ENCODE data around the gene MAS1L.

The MAS1L gene

GRCh38 chr6:29496961-29497360, 9.2 kb upstream of the MAS1L start:
- WGBS, 2 donors (ENCODE audit: extremely low coverage in 2 of 2, insufficient read length in 2 of 2, insufficient replicate concordance in 1 of 2), result no CpG with 5 or more reads among the region's 4 CpGs

DNA sequence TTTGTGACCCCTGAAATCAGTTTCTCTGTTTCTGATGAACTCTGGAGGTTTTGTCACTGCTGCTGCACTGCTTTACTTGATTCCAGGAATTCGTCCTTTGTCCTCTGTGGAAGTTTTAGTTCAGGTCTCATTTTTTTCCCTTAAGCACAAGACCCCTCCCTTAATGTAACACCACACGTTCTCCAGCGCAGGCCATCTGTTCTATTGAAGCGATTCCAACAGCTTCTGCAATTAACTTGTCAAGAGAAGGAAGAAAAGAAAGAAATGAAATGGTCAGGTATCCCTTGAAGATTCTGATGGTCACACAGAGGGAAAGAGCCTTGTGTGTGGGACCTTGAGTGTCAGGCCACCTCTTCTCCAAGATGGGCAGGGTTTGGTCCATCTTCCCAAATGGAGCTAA, 7.8 kb upstream of the MAS1L start:
- no CpG with 5 or more reads among the region's 4 CpGs for WGBS, 2 donors (ENCODE audit: extremely low coverage in 2 of 2, insufficient read length in 2 of 2, insufficient replicate concordance in 1 of 2)

More at GRCh38 chr6:29496961-29497360, 9.2 kb upstream of the MAS1L start:
- H3K79me1 ChIP-seq (ENCODE audit: low read depth, low read length), result no peaks in the 10 kb centered on the region
- H2BK5ac ChIP-seq (ENCODE audit: low read length), result no peak overlapping the region
- peaks cover 0 to 8% (median 0%) of the 10 kb centered on the region in 3 experiments for H3K27me3 ChIP-seq (ENCODE audit: control insufficient read depth in 3 of 3, insufficient read depth in 3 of 3, low read depth in 1 of 3, low read length in 3 of 3)
- no peak overlapping the region for H3K14ac ChIP-seq (ENCODE audit: low read length)
- no peak overlapping the region for H3K4me3 ChIP-seq (ENCODE audit: low read length in 2 of 2)
- H3K9ac ChIP-seq (ENCODE audit: low read depth, low read length, poor library complexity), result no peak overlapping the region
- no peak overlapping the region for H4K91ac ChIP-seq (ENCODE audit: low read depth, low read length, poor library complexity)
- no peak overlapping the region for H2BK15ac ChIP-seq (ENCODE audit: low read length)
- no peak overlapping the region for H2AFZ ChIP-seq (ENCODE audit: low read length)
- no peaks in the 10 kb centered on the region for H3K9me3 ChIP-seq (replicated peaks in 1 of 2; ENCODE audit: control insufficient read depth in 2 of 2, insufficient read depth in 1 of 2, low read depth in 1 of 2, low read length in 2 of 2)
- no peaks in the 10 kb centered on the region for H3K36me3 ChIP-seq (replicated peaks in 1 of 2; ENCODE audit: control insufficient read depth in 2 of 2, insufficient read depth in 2 of 2, low read length in 2 of 2)
- no peak overlapping the region for H3K27ac ChIP-seq (replicated peaks; ENCODE audit: low read length)
- no peak overlapping the region for H3K23ac ChIP-seq (ENCODE audit: low read depth, low read length, poor library complexity)
- H2AK5ac ChIP-seq (ENCODE audit: low read depth, low read length), result no peak overlapping the region
- H2BK120ac ChIP-seq (ENCODE audit: low read depth, low read length), result no peak overlapping the region
- H2BK12ac ChIP-seq (ENCODE audit: low read length), result no peak overlapping the region
- H3K18ac ChIP-seq (ENCODE audit: low read length), result no peak overlapping the region
- DNase-seq (ENCODE audit: low spot score), result no peak
- H3K4me1 ChIP-seq (ENCODE audit: control insufficient read depth in 2 of 2, insufficient read depth in 1 of 2, low read depth in 1 of 2, low read length in 2 of 2), result no peaks in the 10 kb centered on the region
- H3K4ac ChIP-seq (ENCODE audit: low read length), result no peak overlapping the region
- H3K4me2 ChIP-seq (ENCODE audit: insufficient read depth, low read length, poor library complexity, severe bottlenecking), result no peak overlapping the region
- H4K8ac ChIP-seq (ENCODE audit: low read depth, low read length), result no peak overlapping the region

GRCh38 chr6:29494131-29494530, 6.4 kb upstream of the MAS1L start:
- Histone ChIP-seq H2BK120ac (ENCODE audit: low read depth, low read length) (no peak overlapping the region), H3K9me3 (replicated peaks in 1 of 2; ENCODE audit: control insufficient read depth in 2 of 2, insufficient read depth in 1 of 2, low read depth in 1 of 2, low read length in 2 of 2) (peaks cover 0 to 1% of the 10 kb centered on the region in 2 donors), H3K4me3 (ENCODE audit: low read length in 2 of 2) (no peak overlapping the region), H3K79me1 (ENCODE audit: low read depth, low read length) (no peaks in the 10 kb centered on the region), H3K18ac (ENCODE audit: low read length) (no peak overlapping the region), H3K4me1 (ENCODE audit: control insufficient read depth in 2 of 2, insufficient read depth in 1 of 2, low read depth in 1 of 2, low read length in 2 of 2) (no peaks in the 10 kb centered on the region), H3K9ac (ENCODE audit: low read depth, low read length, poor library complexity) (no peak overlapping the region), H4K8ac (ENCODE audit: low read depth, low read length) (no peak overlapping the region), H3K4ac (ENCODE audit: low read length) (no peak overlapping the region), H2BK15ac (ENCODE audit: low read length) (no peak overlapping the region), H3K36me3 (replicated peaks in 1 of 2; ENCODE audit: control insufficient read depth in 2 of 2, insufficient read depth in 2 of 2, low read length in 2 of 2) (no peaks in the 10 kb centered on the region), H3K4me2 (ENCODE audit: insufficient read depth, low read length, poor library complexity, severe bottlenecking) (no peak overlapping the region), H2BK12ac (ENCODE audit: low read length) (no peak overlapping the region), H3K14ac (ENCODE audit: low read length) (no peak overlapping the region), H3K27ac (replicated peaks; ENCODE audit: low read length) (no peak overlapping the region), H3K23ac (ENCODE audit: low read depth, low read length, poor library complexity) (no peak overlapping the region), H4K91ac (ENCODE audit: low read depth, low read length, poor library complexity) (no peak overlapping the region), H2AK5ac (ENCODE audit: low read depth, low read length) (no peak overlapping the region), H2BK5ac (ENCODE audit: low read length) (no peak overlapping the region), H2AFZ (ENCODE audit: low read length) (no peak overlapping the region), H3K27me3 (ENCODE audit: control insufficient read depth in 3 of 3, insufficient read depth in 3 of 3, low read depth in 1 of 3, low read length in 3 of 3) (no peaks in the 10 kb centered on the region)
- no CpG with 5 or more reads among the region's 2 CpGs for WGBS, 2 donors (ENCODE audit: extremely low coverage in 2 of 2, insufficient read length in 2 of 2, insufficient replicate concordance in 1 of 2)
- no peak for DNase-seq (ENCODE audit: low spot score)

More for the DNA sequence above, 7.8 kb upstream of the MAS1L start:
- no peak overlapping the region for H3K27ac ChIP-seq (replicated peaks; ENCODE audit: low read length)
- no peak overlapping the region for H4K8ac ChIP-seq (ENCODE audit: low read depth, low read length)
- no peak overlapping the region for H2BK15ac ChIP-seq (ENCODE audit: low read length)
- no peak overlapping the region for H3K14ac ChIP-seq (ENCODE audit: low read length)
- no peak for DNase-seq (ENCODE audit: low spot score)
- no peak overlapping the region for H3K4me2 ChIP-seq (ENCODE audit: insufficient read depth, low read length, poor library complexity, severe bottlenecking)
- peaks cover 0 to 3% (median 0%) of the 10 kb centered on the region in 3 experiments for H3K27me3 ChIP-seq (ENCODE audit: control insufficient read depth in 3 of 3, insufficient read depth in 3 of 3, low read depth in 1 of 3, low read length in 3 of 3)
- H3K23ac ChIP-seq (ENCODE audit: low read depth, low read length, poor library complexity), result no peak overlapping the region
- H3K4me1 ChIP-seq (ENCODE audit: control insufficient read depth in 2 of 2, insufficient read depth in 1 of 2, low read depth in 1 of 2, low read length in 2 of 2), result no peaks in the 10 kb centered on the region
- no peaks in the 10 kb centered on the region for H3K79me1 ChIP-seq (ENCODE audit: low read depth, low read length)
- no peak overlapping the region for H3K4ac ChIP-seq (ENCODE audit: low read length)
- H2AFZ ChIP-seq (ENCODE audit: low read length), result no peak overlapping the region
- no peak overlapping the region for H3K9ac ChIP-seq (ENCODE audit: low read depth, low read length, poor library complexity)
- no peaks in the 10 kb centered on the region for H3K36me3 ChIP-seq (replicated peaks in 1 of 2; ENCODE audit: control insufficient read depth in 2 of 2, insufficient read depth in 2 of 2, low read length in 2 of 2)
- no peak overlapping the region for H3K18ac ChIP-seq (ENCODE audit: low read length)
- no peak overlapping the region for H4K91ac ChIP-seq (ENCODE audit: low read depth, low read length, poor library complexity)
- H2BK12ac ChIP-seq (ENCODE audit: low read length), result no peak overlapping the region
- H2BK5ac ChIP-seq (ENCODE audit: low read length), result no peak overlapping the region
- H3K9me3 ChIP-seq (replicated peaks in 1 of 2; ENCODE audit: control insufficient read depth in 2 of 2, insufficient read depth in 1 of 2, low read depth in 1 of 2, low read length in 2 of 2), result no peaks in the 10 kb centered on the region
- H2AK5ac ChIP-seq (ENCODE audit: low read depth, low read length), result no peak overlapping the region
- no peak overlapping the region for H2BK120ac ChIP-seq (ENCODE audit: low read depth, low read length)
- H3K4me3 ChIP-seq (ENCODE audit: low read length in 2 of 2), result no peak overlapping the region

DNA sequence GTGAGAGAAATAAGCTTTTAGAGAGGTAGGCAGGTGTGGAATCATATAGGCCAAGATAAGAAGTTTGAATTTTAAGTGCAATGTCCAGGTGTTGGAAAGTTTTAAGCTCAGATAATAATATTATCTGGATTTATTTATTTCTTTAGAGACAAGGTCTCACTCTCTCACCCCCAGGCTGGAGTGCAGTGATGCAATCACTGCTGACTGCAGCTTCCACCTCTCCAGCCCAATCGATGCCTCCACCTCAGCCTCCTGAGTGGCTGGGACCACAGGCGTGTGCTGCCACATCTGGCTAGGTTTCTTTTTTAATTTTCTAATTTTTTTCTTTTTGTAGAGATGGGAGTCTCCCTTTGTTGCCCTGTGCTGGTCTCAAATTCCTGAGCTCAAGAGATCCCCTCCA, 5.5 kb upstream of the MAS1L start:
- H3K9me3 ChIP-seq (replicated peaks in 1 of 2; ENCODE audit: control insufficient read depth in 2 of 2, insufficient read depth in 1 of 2, low read depth in 1 of 2, low read length in 2 of 2), result peaks cover 0 to 1% of the 10 kb centered on the region in 2 donors
- H2BK5ac ChIP-seq (ENCODE audit: low read length), result no peak overlapping the region
- no CpG with 5 or more reads among the region's 2 CpGs for WGBS, 2 donors (ENCODE audit: extremely low coverage in 2 of 2, insufficient read length in 2 of 2, insufficient replicate concordance in 1 of 2)
- H3K18ac ChIP-seq (ENCODE audit: low read length), result no peak overlapping the region
- H2AK5ac ChIP-seq (ENCODE audit: low read depth, low read length), result no peak overlapping the region
- no peaks in the 10 kb centered on the region for H3K27me3 ChIP-seq (ENCODE audit: control insufficient read depth in 3 of 3, insufficient read depth in 3 of 3, low read depth in 1 of 3, low read length in 3 of 3)
- H3K23ac ChIP-seq (ENCODE audit: low read depth, low read length, poor library complexity), result no peak overlapping the region
- H2BK12ac ChIP-seq (ENCODE audit: low read length), result no peak overlapping the region
- H3K4me3 ChIP-seq (ENCODE audit: low read length in 2 of 2), result no peak overlapping the region
- no peak overlapping the region for H3K27ac ChIP-seq (replicated peaks; ENCODE audit: low read length)
- H3K79me1 ChIP-seq (ENCODE audit: low read depth, low read length), result no peaks in the 10 kb centered on the region
- H2BK15ac ChIP-seq (ENCODE audit: low read length), result no peak overlapping the region
- no peak overlapping the region for H2BK120ac ChIP-seq (ENCODE audit: low read depth, low read length)
- no peaks in the 10 kb centered on the region for H3K4me1 ChIP-seq (ENCODE audit: control insufficient read depth in 2 of 2, insufficient read depth in 1 of 2, low read depth in 1 of 2, low read length in 2 of 2)
- no peaks in the 10 kb centered on the region for H3K36me3 ChIP-seq (replicated peaks in 1 of 2; ENCODE audit: control insufficient read depth in 2 of 2, insufficient read depth in 2 of 2, low read length in 2 of 2)
- H3K4ac ChIP-seq (ENCODE audit: low read length), result no peak overlapping the region
- H3K9ac ChIP-seq (ENCODE audit: low read depth, low read length, poor library complexity), result no peak overlapping the region
- no peak overlapping the region for H2AFZ ChIP-seq (ENCODE audit: low read length)
- no peak overlapping the region for H4K91ac ChIP-seq (ENCODE audit: low read depth, low read length, poor library complexity)
- H4K8ac ChIP-seq (ENCODE audit: low read depth, low read length), result no peak overlapping the region
- no peak overlapping the region for H3K14ac ChIP-seq (ENCODE audit: low read length)
- no peak overlapping the region for H3K4me2 ChIP-seq (ENCODE audit: insufficient read depth, low read length, poor library complexity, severe bottlenecking)
- no peak for DNase-seq (ENCODE audit: low spot score)

Data from neuronal stem cell (in vitro differentiated cells).